Stimulated activated naive CD8-positive, alpha-beta T cell treated with anti-CD3 and anti-CD28 coated beads, Interleukin-15, amount 100 ng/mL, for 72 hours (primary cell): ENCODE measurements around the gene EDC4.
"Not testable (repeated sequence)": the region's sequence is repeated elsewhere in the genome, so short reads cannot be mapped to it uniquely, and the experiment has no call there.

Experiments used
- ATAC-seq: fragments of 150-1000 bp; cut with Tn5 transposase; 2 replicates; pipeline ENCODE4 v1.10.0; 2021; ENCODE audit warnings: mild to moderate bottlenecking, moderate library complexity
- DNase-seq, 2 donors: peaks; one replicate each; pipeline ENCODE4 v3.0.0; 2021 to 2022
- H3K27ac Mint-ChIP-seq, 2 donors: one replicate each; pipeline ENCODE4 v1.8.0; 2022; ENCODE audit warnings: mild to moderate bottlenecking in 2 of 2, mixed read lengths in 2 of 2, moderate library complexity in 2 of 2
- H3K27me3 Mint-ChIP-seq: one replicate; pipeline ENCODE4 v1.8.0; 2022; ENCODE audit warnings: mixed read lengths
- H3K4me1 Mint-ChIP-seq: one replicate; pipeline ENCODE4 v1.8.0; 2022; ENCODE audit warnings: mild to moderate bottlenecking, mixed read lengths
- H3K4me3 Mint-ChIP-seq, 2 donors: one replicate each; pipeline ENCODE4 v1.8.0; 2022; ENCODE audit warnings: mild to moderate bottlenecking in 2 of 2, mixed read lengths in 2 of 2, moderate library complexity in 1 of 2
- H3K9me3 Mint-ChIP-seq, 2 donors: one replicate each; pipeline ENCODE4 v1.8.0; 2022; ENCODE audit warnings: mixed read lengths in 2 of 2

The EDC4 gene

GRCh38 chr16:67902831-67903230 lies 30.0 kb downstream of the EDC4 start:
- no peak overlapping the region for H3K27ac Mint-ChIP-seq
- ATAC-seq (no peak), DNase-seq (no peak)
- no peaks in the 10 kb centered on the region for H3K27me3 Mint-ChIP-seq
- H3K4me1 Mint-ChIP-seq = peaks cover 7% of the 10 kb centered on the region
- no peaks in the 10 kb centered on the region for H3K9me3 Mint-ChIP-seq
- no peak overlapping the region for H3K4me3 Mint-ChIP-seq

- ATAC-seq (no peak), DNase-seq (no peak)
- Mint-ChIP-seq H3K9me3 (no peaks in the 10 kb centered on the region), H3K4me1 (peaks cover 28% of the 10 kb centered on the region), H3K27me3 (no peaks in the 10 kb centered on the region), H3K4me3 (no peak overlapping the region), H3K27ac (peak overlapping the region in 1 of 2 donors; percentile 54)
Measured at GRCh38 chr16:67907397-67908180, 34.7 kb downstream of the EDC4 start.

GRCh38 chr16:67909056-67909742 lies 36.3 kb downstream of the EDC4 start:
- ATAC-seq = no peak
- H3K4me1 Mint-ChIP-seq = peaks cover 28% of the 10 kb centered on the region
- no peak overlapping the region for H3K27ac Mint-ChIP-seq
- no peaks in the 10 kb centered on the region for H3K27me3 Mint-ChIP-seq
- peak overlapping the region in 1 of 2 donors; percentile 33 for H3K4me3 Mint-ChIP-seq
- DNase-seq = no peak
- no peaks in the 10 kb centered on the region for H3K9me3 Mint-ChIP-seq

- peaks cover 28% of the 10 kb centered on the region for H3K4me1 Mint-ChIP-seq
- no peak overlapping the region for H3K4me3 Mint-ChIP-seq
- peak overlapping the region; percentile 5 to 84 for H3K27ac Mint-ChIP-seq
- DNase-seq = peak in 1 of 2 donors; percentile 67
- no peaks in the 10 kb centered on the region for H3K9me3 Mint-ChIP-seq
- ATAC-seq = peak; percentile 99
- H3K27me3 Mint-ChIP-seq = no peaks in the 10 kb centered on the region
Measured at GRCh38 chr16:67910158-67910557, 37.3 kb downstream of the EDC4 start.

- Mint-ChIP-seq H3K4me3 (no peak overlapping the region), H3K27me3 (no peaks in the 10 kb centered on the region), H3K9me3 (no peaks in the 10 kb centered on the region), H3K4me1 (peaks cover 53% of the 10 kb centered on the region), H3K27ac (peak overlapping the region in 1 of 2 donors; percentile 60)
- no peak for ATAC-seq
- no peak for DNase-seq
Measured at GRCh38 chr16:67914758-67915495, 42.1 kb downstream of the EDC4 start.

GRCh38 chr16:67915496-67915769 lies 42.6 kb downstream of the EDC4 start:
- not testable (repeated sequence) for DNase-seq, H3K27ac Mint-ChIP-seq, H3K9me3 Mint-ChIP-seq, H3K4me3 Mint-ChIP-seq, H3K27me3 Mint-ChIP-seq, ATAC-seq
- H3K4me1 Mint-ChIP-seq = peaks cover 50% of the 10 kb centered on the region

GRCh38 chr16:67915831-67916723 lies 43.2 kb downstream of the EDC4 start:
- no peak for DNase-seq
- Mint-ChIP-seq H3K9me3 (no peaks in the 10 kb centered on the region), H3K4me1 (peaks cover 48% of the 10 kb centered on the region), H3K27ac (peak overlapping the region; percentile 6 to 22), H3K4me3 (no peak overlapping the region), H3K27me3 (no peaks in the 10 kb centered on the region)
- no peak for ATAC-seq

- Mint-ChIP-seq H3K27ac (peak overlapping the region; percentile 14 to 97), H3K9me3 (no peaks in the 10 kb centered on the region), H3K27me3 (no peaks in the 10 kb centered on the region), H3K4me3 (no peak overlapping the region), H3K4me1 (peaks cover 57% of the 10 kb centered on the region)
- ATAC-seq (peak; percentile 21), DNase-seq (no peak)
Measured at GRCh38 chr16:67917140-67917851, 44.4 kb downstream of the EDC4 start.

GRCh38 chr16:67917852-67918236 lies 45.0 kb downstream of the EDC4 start:
- Mint-ChIP-seq H3K4me1 (peaks cover 62% of the 10 kb centered on the region), H3K9me3 (no peaks in the 10 kb centered on the region), H3K27ac (peak overlapping the region; percentile 14 to 97), H3K4me3 (no peak overlapping the region), H3K27me3 (no peaks in the 10 kb centered on the region)
- peak; percentile 100 for ATAC-seq
- DNase-seq = peak in 1 of 2 donors; percentile 55

- Mint-ChIP-seq H3K27me3 (no peaks in the 10 kb centered on the region), H3K27ac (peak overlapping the region; percentile 22 to 63), H3K9me3 (no peaks in the 10 kb centered on the region), H3K4me1 (peaks cover 72% of the 10 kb centered on the region), H3K4me3 (no peak overlapping the region)
- DNase-seq (no peak), ATAC-seq (no peak)
Measured at GRCh38 chr16:67919622-67920221, 46.9 kb downstream of the EDC4 start.

- H3K27ac Mint-ChIP-seq = peak overlapping the region; percentile 83 to 92
- ATAC-seq = no peak
- no peak for DNase-seq
- H3K27me3 Mint-ChIP-seq = no peaks in the 10 kb centered on the region
- peaks cover 64% of the 10 kb centered on the region for H3K4me1 Mint-ChIP-seq
- H3K9me3 Mint-ChIP-seq = no peaks in the 10 kb centered on the region
- no peak overlapping the region for H3K4me3 Mint-ChIP-seq
Measured at GRCh38 chr16:67922221-67922620, 49.4 kb downstream of the EDC4 start.

GRCh38 chr16:67922740-67923139 lies 49.9 kb downstream of the EDC4 start:
- H3K27ac Mint-ChIP-seq = peak overlapping the region in 1 of 2 donors; percentile 87
- no peaks in the 10 kb centered on the region for H3K9me3 Mint-ChIP-seq
- peaks cover 59% of the 10 kb centered on the region for H3K4me1 Mint-ChIP-seq
- no peaks in the 10 kb centered on the region for H3K27me3 Mint-ChIP-seq
- H3K4me3 Mint-ChIP-seq = no peak overlapping the region
- DNase-seq (no peak), ATAC-seq (no peak)

GRCh38 chr16:67923414-67924116 lies 50.7 kb downstream of the EDC4 start:
- no peaks in the 10 kb centered on the region for H3K9me3 Mint-ChIP-seq
- H3K4me3 Mint-ChIP-seq = no peak overlapping the region
- DNase-seq = no peak
- H3K4me1 Mint-ChIP-seq = peaks cover 59% of the 10 kb centered on the region
- no peaks in the 10 kb centered on the region for H3K27me3 Mint-ChIP-seq
- peak overlapping the region in 1 of 2 donors; percentile 87 for H3K27ac Mint-ChIP-seq
- ATAC-seq = no peak
